ENCODE data around the gene TCF7L2. TPM values are rescaled to one million over a fixed set of nuclear protein-coding genes. Genes with fewer than 3 reads are reported as not detected.

Gene TCF7L2
- total RNA-seq, 1 experiment from 2014 or later = 16.1 TPM

- H3K27ac ChIP-seq (ENCODE audit: low read length) = peak overlapping the region; percentile 92
- H3K79me2 ChIP-seq (ENCODE audit: low read length) = peaks cover 90% of the 10 kb centered on the region
- ChIA-PET CTCF (no interaction called here), POLR2A (ENCODE audit: unreplicated experiment) (interaction anchor here (0.7 kb wide), 1 partner anchor 145 kb away, joined by 3 read pairs; no protein-coding TSS in a partner anchor)
- intact Hi-C loops (cut with micrococcal nuclease) = loop anchor here (1.0 to 10.0 kb wide), 5 partner anchors 116 to 429 kb away; no protein-coding TSS in a partner anchor
- ATAC-seq (peak; percentile 40), DNase-seq (peak; percentile 84)
- 0 out of 2 replicates have a peak, but pooled peaks cover 9% of the 10 kb centered on the region for H4K20me1 ChIP-seq (ENCODE audit: low read length)
- peaks cover 55% of the 10 kb centered on the region for H3K4me1 ChIP-seq (ENCODE audit: insufficient read depth, low read length)
- peak overlapping the region; percentile 98 for H3K9ac ChIP-seq (ENCODE audit: low read length)
- TF ChIP-seq CTCF (conservative IDR thresholded peaks at IDR 0.05; ENCODE audit: low read depth, low read length) = no peak
- TF ChIP-seq EZH2 (IDR thresholded peaks at IDR 0.05; ENCODE audit: low read length, unreplicated experiment) = no peak
- no peak for TF ChIP-seq EZH2phosphoT487 (IDR thresholded peaks at IDR 0.05; ENCODE audit: borderline replicate concordance, low read length)
- no peak overlapping the region for H2AFZ ChIP-seq (ENCODE audit: low read length)
- no peaks in the 10 kb centered on the region for H3K9me3 ChIP-seq (ENCODE audit: low read length)
- H3K36me3 ChIP-seq (ENCODE audit: low read depth, low read length) = peaks cover 16% of the 10 kb centered on the region
- no peaks in the 10 kb centered on the region for H3F3A ChIP-seq (ENCODE audit: low read length, unreplicated experiment)
- H3K4me3 ChIP-seq (ENCODE audit: low read length) = peak overlapping the region; percentile 91
- no peaks in the 10 kb centered on the region for H3K27me3 ChIP-seq (ENCODE audit: low read length)
- peak overlapping the region; percentile 98 for H3K4me2 ChIP-seq (ENCODE audit: low read length)
- H3K9me2 ChIP-seq (replicated peaks; ENCODE audit: low read length) = no peaks in the 10 kb centered on the region
- BruUV-seq (replicated peaks) = TSS peak; percentile 25
Observed at GRCh38 chr10:112955582-112956421, 5.8 kb downstream of the TCF7L2 start.

DNA sequence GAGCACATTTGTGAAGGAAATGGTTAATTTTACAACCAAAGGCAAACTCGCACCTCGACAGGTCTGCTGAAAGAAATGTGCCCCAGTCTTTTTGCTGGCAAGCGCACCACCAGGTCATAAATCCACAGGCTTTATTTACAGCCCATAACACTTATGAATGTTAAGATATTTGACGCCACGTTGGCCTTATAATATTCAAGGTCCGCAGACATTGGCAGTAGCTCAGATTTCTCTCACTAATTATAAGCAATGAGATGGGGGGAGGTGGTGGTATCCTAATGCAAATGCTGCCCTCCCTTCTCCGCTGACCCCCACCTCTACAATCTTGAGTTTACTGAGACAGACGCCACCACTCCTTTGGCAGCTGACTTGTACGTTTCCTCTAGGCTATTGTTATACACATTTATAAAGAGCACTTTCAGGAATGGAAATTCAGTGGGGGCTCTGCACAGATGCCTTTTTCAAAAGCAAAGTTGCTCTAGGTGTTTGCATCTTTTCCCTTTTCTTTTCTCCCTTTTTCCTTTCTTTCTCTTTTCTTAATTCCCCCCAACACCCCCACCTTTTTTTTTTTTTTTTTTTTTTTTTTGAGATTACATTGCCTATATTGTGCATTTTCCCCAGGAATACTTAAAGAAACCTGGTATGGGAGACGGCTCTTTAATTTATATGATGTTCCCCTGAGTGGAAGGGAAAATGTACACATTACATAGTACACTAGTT is 6.7 kb downstream of the TCF7L2 start:
- ChIA-PET CTCF (no interaction called here), POLR2A (ENCODE audit: unreplicated experiment) (no interaction called here)
- intact Hi-C loops (cut with micrococcal nuclease) = loop anchor here (1.0 to 10.0 kb wide), 5 partner anchors 116 to 428 kb away; no protein-coding TSS in a partner anchor
- H3K27me3 ChIP-seq (ENCODE audit: low read length) = no peaks in the 10 kb centered on the region
- TF ChIP-seq CTCF (conservative IDR thresholded peaks at IDR 0.05; ENCODE audit: low read depth, low read length) = no peak
- peaks cover 18% of the 10 kb centered on the region for H3K36me3 ChIP-seq (ENCODE audit: low read depth, low read length)
- H3K9me2 ChIP-seq (replicated peaks; ENCODE audit: low read length) = no peaks in the 10 kb centered on the region
- peak overlapping the region; percentile 26 for H3K9ac ChIP-seq (ENCODE audit: low read length)
- DNase-seq (no peak), ATAC-seq (no peak)
- H3K27ac ChIP-seq (ENCODE audit: low read length) = peak overlapping the region; percentile 92
- no TSS peak for BruUV-seq (replicated peaks)
- peak overlapping the region; percentile 91 for H3K4me3 ChIP-seq (ENCODE audit: low read length)
- no peaks in the 10 kb centered on the region for H3K9me3 ChIP-seq (ENCODE audit: low read length)
- peak overlapping the region; percentile 98 for H3K4me2 ChIP-seq (ENCODE audit: low read length)
- no peak overlapping the region for H2AFZ ChIP-seq (ENCODE audit: low read length)
- no peaks in the 10 kb centered on the region for H3F3A ChIP-seq (ENCODE audit: low read length, unreplicated experiment)
- H4K20me1 ChIP-seq (ENCODE audit: low read length) = 0 out of 2 replicates have a peak, but pooled peaks cover 9% of the 10 kb centered on the region
- H3K79me2 ChIP-seq (ENCODE audit: low read length) = peaks cover 92% of the 10 kb centered on the region
- H3K4me1 ChIP-seq (ENCODE audit: insufficient read depth, low read length) = peaks cover 58% of the 10 kb centered on the region

All from PC-3 (cell line).